OCI-LY7 (cell line): ENCODE measurements around the gene RNF11.

Source experiments
- EZH2phosphoT487 ChIP-seq: fragments of 200-600 bp; sonication (generic); IDR thresholded peaks from 2 replicates; pipeline ENCODE4 v1.6.1; 2018; ENCODE audit warnings: low read depth, borderline replicate concordance, mild to moderate bottlenecking, mixed run types, antibody characterized with exemption, low read length, moderate library complexity, mixed read lengths
- TF ChIP-seq, protein P1 (sequence below): fragments of 200-600 bp; sonication (generic); conservative IDR thresholded peaks from 2 replicates; pipeline ENCODE4 v1.5.1; 2014; ENCODE audit warnings: mild to moderate bottlenecking, antibody characterized with exemption, low read length, moderate library complexity, mixed read lengths

DNA sequence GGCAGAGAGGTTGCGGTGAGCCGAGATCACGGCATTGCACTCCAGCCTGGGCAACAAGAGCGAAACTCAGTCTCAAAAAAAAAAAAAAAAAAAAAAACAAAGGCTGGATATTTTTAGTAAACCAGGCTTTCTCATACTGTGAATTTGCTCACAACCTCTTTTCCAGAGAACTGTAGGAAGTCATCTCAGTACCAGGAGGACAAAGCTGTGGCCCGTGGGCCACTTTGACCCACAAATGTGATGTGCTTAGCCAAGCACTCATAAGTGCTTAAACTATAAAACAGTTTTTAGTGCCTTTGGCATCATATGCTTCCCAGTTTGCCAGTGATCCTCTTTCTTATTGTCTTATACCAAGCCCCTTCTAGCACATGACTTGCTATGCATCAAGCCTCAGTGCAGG lies 46.5 kb downstream of the RNF11 start:
- TF ChIP-seq, protein P1, sequence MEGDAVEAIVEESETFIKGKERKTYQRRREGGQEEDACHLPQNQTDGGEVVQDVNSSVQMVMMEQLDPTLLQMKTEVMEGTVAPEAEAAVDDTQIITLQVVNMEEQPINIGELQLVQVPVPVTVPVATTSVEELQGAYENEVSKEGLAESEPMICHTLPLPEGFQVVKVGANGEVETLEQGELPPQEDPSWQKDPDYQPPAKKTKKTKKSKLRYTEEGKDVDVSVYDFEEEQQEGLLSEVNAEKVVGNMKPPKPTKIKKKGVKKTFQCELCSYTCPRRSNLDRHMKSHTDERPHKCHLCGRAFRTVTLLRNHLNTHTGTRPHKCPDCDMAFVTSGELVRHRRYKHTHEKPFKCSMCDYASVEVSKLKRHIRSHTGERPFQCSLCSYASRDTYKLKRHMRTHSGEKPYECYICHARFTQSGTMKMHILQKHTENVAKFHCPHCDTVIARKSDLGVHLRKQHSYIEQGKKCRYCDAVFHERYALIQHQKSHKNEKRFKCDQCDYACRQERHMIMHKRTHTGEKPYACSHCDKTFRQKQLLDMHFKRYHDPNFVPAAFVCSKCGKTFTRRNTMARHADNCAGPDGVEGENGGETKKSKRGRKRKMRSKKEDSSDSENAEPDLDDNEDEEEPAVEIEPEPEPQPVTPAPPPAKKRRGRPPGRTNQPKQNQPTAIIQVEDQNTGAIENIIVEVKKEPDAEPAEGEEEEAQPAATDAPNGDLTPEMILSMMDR, result no peak
- no peak for TF ChIP-seq EZH2phosphoT487
